ENCODE data around the gene PHEX. TPM values are rescaled to one million over a fixed set of nuclear protein-coding genes. Genes with fewer than 3 reads are reported as not detected.

The PHEX gene
- total RNA-seq, 1 experiment from 2014 or later: 0.04 TPM

DNA sequence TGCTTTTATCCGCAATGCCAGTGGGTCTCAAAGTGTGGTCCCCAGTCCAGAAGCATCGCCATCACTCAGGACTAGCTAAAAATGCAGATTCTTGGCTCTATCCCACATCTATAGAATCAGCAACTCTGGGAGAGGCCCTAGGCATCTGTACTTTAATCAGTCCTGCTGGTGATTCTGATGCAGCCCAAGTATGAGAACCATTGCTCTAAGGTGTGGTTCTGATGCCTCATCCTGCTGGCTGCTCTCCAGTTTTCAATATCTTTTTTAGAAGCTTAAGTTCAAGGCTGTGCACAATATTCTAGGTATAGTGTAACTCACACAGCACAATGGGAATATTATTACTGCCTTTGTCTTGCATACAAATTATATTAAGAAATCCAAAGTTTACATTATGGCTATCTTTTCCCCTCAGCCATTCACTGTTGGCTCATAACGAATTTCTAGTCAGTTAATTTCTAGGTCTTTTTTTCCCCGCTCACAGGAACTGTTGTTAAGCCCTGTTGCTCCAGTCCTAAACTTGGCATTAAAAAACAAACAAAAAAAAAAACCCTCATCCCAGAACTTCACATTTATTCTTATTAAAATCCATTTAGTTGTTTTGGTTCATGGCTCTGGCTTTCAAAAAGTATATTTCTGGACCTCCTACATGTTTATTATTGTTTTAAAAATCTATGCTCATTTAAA, 109.1 kb downstream of the PHEX start (continued):
- no peak for TF ChIP-seq KAT7 (CRISPR knock-in tag; IDR thresholded peaks at IDR 0.05; ENCODE audit: borderline replicate concordance)

DNA sequence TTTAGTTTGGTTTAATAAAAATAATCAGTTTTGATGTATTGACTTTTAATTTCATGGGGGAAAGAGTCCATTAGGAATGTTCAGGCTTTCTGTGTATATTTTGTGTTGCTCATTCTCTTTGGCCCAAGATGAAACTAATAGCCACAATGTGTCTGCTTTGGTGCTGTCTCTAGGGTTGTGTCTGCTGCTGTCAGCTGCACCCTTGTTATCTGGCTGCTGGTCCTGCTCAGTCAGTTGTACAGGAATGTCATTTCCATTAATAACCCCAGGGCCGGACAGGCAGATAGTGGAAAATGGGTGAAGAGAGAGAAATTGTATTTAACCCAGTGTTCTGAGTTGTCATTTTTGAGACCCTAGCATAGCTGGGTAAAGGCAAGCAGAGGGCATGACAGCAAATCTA, 115.1 kb downstream of the PHEX start:
- no peak overlapping the region for H3K4me3 Mint-ChIP-seq
- POLR2A ChIA-PET: no interaction called here
- TF ChIP-seq, protein P1, sequence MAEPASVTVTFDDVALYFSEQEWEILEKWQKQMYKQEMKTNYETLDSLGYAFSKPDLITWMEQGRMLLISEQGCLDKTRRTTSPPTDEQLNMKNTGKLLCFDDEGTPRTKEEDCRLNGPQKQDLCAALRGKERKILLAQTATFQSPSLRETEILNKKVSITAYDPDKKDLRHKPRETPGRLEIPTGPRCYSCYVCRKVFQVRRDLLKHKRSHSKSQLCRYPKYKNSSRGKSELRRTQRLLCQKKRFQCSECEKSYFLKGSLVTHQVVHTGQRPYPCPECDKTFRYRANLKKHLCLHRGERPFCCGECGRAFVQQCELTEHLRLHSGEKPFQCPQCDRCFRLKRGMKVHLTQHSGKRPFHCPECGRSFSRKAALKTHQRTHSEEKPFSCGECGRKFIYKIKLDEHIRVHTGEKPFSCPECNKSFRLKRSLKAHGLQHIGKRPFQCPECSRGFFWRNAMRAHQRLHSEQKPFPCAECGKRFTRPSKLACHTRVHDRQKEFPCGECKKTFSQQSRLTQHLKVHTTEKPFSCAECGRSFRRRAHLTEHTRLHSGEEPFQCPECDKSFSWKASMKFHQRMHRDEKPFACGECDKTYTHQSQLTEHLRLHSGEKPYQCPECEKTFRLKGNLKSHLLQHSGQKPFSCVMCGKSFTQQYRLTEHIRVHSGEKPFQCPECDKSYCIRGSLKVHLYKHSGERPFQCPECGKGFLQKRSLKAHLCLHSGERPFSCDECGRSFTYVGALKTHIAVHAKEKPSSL (CRISPR knock-in tag; conservative IDR thresholded peaks at IDR 0.05): no peak
- no peak for TF ChIP-seq TEAD1 (CRISPR knock-in tag; IDR thresholded peaks at IDR 0.05)
- no peak for TF ChIP-seq FOXJ3 (CRISPR knock-in tag; IDR thresholded peaks at IDR 0.05; ENCODE audit: borderline replicate concordance)
- TF ChIP-seq SMAD4 (CRISPR knock-in tag; IDR thresholded peaks at IDR 0.05): no peak
- no peak for TF ChIP-seq GABPB1 (CRISPR knock-in tag; IDR thresholded peaks at IDR 0.05)
- no peak for TF ChIP-seq GTF2I (CRISPR knock-in tag; conservative IDR thresholded peaks at IDR 0.05)
- no peak for TF ChIP-seq ZNF671 (CRISPR knock-in tag; IDR thresholded peaks at IDR 0.05)
- TF ChIP-seq, protein P2, sequence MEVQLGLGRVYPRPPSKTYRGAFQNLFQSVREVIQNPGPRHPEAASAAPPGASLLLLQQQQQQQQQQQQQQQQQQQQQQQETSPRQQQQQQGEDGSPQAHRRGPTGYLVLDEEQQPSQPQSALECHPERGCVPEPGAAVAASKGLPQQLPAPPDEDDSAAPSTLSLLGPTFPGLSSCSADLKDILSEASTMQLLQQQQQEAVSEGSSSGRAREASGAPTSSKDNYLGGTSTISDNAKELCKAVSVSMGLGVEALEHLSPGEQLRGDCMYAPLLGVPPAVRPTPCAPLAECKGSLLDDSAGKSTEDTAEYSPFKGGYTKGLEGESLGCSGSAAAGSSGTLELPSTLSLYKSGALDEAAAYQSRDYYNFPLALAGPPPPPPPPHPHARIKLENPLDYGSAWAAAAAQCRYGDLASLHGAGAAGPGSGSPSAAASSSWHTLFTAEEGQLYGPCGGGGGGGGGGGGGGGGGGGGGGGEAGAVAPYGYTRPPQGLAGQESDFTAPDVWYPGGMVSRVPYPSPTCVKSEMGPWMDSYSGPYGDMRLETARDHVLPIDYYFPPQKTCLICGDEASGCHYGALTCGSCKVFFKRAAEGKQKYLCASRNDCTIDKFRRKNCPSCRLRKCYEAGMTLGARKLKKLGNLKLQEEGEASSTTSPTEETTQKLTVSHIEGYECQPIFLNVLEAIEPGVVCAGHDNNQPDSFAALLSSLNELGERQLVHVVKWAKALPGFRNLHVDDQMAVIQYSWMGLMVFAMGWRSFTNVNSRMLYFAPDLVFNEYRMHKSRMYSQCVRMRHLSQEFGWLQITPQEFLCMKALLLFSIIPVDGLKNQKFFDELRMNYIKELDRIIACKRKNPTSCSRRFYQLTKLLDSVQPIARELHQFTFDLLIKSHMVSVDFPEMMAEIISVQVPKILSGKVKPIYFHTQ (CRISPR knock-in tag; IDR thresholded peaks at IDR 0.05): no peak
- no peak for TF ChIP-seq ATF1 (CRISPR knock-in tag; IDR thresholded peaks at IDR 0.05)
- TF ChIP-seq, protein P3, sequence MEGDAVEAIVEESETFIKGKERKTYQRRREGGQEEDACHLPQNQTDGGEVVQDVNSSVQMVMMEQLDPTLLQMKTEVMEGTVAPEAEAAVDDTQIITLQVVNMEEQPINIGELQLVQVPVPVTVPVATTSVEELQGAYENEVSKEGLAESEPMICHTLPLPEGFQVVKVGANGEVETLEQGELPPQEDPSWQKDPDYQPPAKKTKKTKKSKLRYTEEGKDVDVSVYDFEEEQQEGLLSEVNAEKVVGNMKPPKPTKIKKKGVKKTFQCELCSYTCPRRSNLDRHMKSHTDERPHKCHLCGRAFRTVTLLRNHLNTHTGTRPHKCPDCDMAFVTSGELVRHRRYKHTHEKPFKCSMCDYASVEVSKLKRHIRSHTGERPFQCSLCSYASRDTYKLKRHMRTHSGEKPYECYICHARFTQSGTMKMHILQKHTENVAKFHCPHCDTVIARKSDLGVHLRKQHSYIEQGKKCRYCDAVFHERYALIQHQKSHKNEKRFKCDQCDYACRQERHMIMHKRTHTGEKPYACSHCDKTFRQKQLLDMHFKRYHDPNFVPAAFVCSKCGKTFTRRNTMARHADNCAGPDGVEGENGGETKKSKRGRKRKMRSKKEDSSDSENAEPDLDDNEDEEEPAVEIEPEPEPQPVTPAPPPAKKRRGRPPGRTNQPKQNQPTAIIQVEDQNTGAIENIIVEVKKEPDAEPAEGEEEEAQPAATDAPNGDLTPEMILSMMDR (IDR thresholded peaks at IDR 0.05): no peak
- no peak for TF ChIP-seq RELA (CRISPR knock-in tag; IDR thresholded peaks at IDR 0.05; ENCODE audit: borderline replicate concordance)
- no peak for TF ChIP-seq ZNF121 (CRISPR knock-in tag; IDR thresholded peaks at IDR 0.05)
- no peak for TF ChIP-seq NR2C2 (CRISPR knock-in tag; IDR thresholded peaks at IDR 0.05)
- TF ChIP-seq, protein P4, sequence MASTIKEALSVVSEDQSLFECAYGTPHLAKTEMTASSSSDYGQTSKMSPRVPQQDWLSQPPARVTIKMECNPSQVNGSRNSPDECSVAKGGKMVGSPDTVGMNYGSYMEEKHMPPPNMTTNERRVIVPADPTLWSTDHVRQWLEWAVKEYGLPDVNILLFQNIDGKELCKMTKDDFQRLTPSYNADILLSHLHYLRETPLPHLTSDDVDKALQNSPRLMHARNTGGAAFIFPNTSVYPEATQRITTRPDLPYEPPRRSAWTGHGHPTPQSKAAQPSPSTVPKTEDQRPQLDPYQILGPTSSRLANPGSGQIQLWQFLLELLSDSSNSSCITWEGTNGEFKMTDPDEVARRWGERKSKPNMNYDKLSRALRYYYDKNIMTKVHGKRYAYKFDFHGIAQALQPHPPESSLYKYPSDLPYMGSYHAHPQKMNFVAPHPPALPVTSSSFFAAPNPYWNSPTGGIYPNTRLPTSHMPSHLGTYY (CRISPR knock-in tag; IDR thresholded peaks at IDR 0.05): no peak
- TF ChIP-seq, protein P5, sequence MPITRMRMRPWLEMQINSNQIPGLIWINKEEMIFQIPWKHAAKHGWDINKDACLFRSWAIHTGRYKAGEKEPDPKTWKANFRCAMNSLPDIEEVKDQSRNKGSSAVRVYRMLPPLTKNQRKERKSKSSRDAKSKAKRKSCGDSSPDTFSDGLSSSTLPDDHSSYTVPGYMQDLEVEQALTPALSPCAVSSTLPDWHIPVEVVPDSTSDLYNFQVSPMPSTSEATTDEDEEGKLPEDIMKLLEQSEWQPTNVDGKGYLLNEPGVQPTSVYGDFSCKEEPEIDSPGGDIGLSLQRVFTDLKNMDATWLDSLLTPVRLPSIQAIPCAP (CRISPR knock-in tag; IDR thresholded peaks at IDR 0.05): no peak
- no peak for ATAC-seq
- H3K27ac Mint-ChIP-seq: no peak overlapping the region
- no peak for DNase-seq (ENCODE audit: low spot score)
- H3K27me3 Mint-ChIP-seq (ENCODE audit: low read depth): no peaks in the 10 kb centered on the region
- no peaks in the 10 kb centered on the region for H3K4me1 Mint-ChIP-seq
- H3K36me3 Mint-ChIP-seq: no peaks in the 10 kb centered on the region
- CTCF ChIA-PET: no interaction called here
- no peaks in the 10 kb centered on the region; the same call in 1 of the 2 replicates for H3K9me3 Mint-ChIP-seq
